AG04449 (cell line): ENCODE results near the gene PTPN14.
"Not testable (repeated sequence)": the region's sequence is repeated elsewhere in the genome, so short reads cannot be mapped to it uniquely, and the experiment has no call there.

Source experiments
- CTCF ChIA-PET: fragments of 350-600 bp; formaldehyde crosslinking; extraction: SDS; loops from one replicate; lab custom pipeline; 2021; ENCODE audit warnings: antibody characterized with exemption; lab: Yijun Ruan, JAX
- POLR2A ChIA-PET: fragments of 400-600, 350-600 bp; formaldehyde crosslinking; extraction: SDS; loops from one replicate; lab custom pipeline; 2020; ENCODE audit warnings: antibody characterized with exemption, inconsistent platforms; lab: Yijun Ruan, JAX
- DNase-seq: peaks from one replicate; pipeline ENCODE4 v3.0.0-alpha.2; 2010; ENCODE audit warnings: low read depth, low spot score
- H3K4me3 ChIP-seq: 2 replicates; pipeline ENCODE4 v1.5.1; 2011; ENCODE audit warnings: low read depth, mild to moderate bottlenecking, control low read depth, low read length
- TF ChIP-seq, protein P1 (sequence below): IDR thresholded peaks from one replicate; pipeline ENCODE4 v1.5.1; 2011; ENCODE audit warnings: mild to moderate bottlenecking, moderate library complexity, low read length, control low read depth, inconsistent platforms; ENCODE audit not compliant: insufficient read depth; ENCODE audit errors: missing control alignments

Gene PTPN14

DNA sequence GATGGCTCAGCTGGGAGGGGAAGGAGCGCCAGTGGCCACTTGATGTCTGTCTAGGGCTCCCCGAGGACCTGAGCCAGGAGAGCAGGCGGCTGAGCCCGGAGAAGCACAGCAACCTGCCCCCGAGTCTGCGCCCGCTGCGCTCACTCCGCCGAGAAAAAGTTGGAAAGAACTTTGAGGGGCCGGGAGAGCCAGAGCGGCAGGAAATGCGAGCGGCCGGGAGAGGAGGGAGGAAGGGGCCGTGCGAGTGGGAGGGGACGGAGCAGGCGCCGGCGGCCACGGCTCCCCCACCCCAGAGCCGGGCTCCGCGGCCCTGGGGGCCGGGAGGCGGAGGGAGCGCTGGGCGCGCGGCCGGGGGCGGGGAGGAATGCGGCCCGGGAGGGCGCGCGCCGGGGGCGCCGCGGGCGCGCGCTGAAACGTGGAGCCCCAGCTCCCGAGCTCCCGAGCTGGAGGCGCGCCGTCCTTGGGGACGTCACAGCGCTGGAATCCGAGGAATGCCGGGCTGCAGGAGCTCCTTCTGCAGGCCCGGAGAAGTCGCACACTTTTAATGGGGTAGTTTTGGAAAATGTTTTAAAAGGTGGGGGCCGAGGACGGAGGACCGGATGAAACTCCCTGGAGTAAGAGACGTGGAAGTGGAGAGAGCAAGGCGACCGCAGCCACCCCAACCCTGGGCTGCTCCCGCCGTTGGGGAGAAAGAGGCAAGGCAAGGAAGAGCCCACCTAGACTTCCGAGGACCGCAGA is at the start of gene PTPN14:
TSS of gene PTPN14 (minus strand) at position 167 of the 738 bp plus-strand sequence. CDS start 86,799 bp downstream, outside the sequence.
- ChIA-PET CTCF (interaction anchor here (0.7 to 2.5 kb wide), 10 partner anchors 9 to 972 kb away, joined by 3 to 10 read pairs (median 4); no protein-coding TSS in a partner anchor), POLR2A (interaction anchor here (0.8 to 1.5 kb wide), 12 partner anchors 13 to 155 kb away, joined by 3 to 6 read pairs (median 4); no protein-coding TSS in a partner anchor)
- DNase-seq: peak; percentile 67
- H3K4me3 ChIP-seq: peak within 1 kb of the TSS; percentile 86
- TF ChIP-seq, protein P1, sequence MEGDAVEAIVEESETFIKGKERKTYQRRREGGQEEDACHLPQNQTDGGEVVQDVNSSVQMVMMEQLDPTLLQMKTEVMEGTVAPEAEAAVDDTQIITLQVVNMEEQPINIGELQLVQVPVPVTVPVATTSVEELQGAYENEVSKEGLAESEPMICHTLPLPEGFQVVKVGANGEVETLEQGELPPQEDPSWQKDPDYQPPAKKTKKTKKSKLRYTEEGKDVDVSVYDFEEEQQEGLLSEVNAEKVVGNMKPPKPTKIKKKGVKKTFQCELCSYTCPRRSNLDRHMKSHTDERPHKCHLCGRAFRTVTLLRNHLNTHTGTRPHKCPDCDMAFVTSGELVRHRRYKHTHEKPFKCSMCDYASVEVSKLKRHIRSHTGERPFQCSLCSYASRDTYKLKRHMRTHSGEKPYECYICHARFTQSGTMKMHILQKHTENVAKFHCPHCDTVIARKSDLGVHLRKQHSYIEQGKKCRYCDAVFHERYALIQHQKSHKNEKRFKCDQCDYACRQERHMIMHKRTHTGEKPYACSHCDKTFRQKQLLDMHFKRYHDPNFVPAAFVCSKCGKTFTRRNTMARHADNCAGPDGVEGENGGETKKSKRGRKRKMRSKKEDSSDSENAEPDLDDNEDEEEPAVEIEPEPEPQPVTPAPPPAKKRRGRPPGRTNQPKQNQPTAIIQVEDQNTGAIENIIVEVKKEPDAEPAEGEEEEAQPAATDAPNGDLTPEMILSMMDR: peak; percentile 55

DNA sequence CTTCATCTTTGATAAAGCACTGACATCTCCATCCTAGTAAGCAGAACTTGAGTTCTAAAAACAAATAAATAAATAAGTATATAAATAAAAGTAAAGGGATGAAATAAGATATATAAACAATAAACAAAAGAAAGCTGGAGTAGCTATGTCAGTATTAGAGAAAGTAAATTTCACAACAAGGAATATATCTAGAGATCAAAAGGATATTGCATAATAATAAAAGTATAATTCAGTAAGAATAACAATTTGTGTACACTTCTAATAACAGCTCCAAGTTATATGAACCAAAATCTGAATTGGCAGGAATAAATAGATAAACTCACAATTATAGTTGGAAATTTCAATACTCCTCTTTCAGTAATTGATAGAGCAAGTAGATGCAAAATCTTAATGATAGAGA is 41.8 kb upstream of the PTPN14 start:
- TF ChIP-seq, protein P1: no peak
- H3K4me3 ChIP-seq: no peak overlapping the region
- ChIA-PET CTCF (interaction anchor here (1.0 to 20.3 kb wide), 5 partner anchors 9 to 333 kb away, joined by 3 to 493 read pairs (median 10); no protein-coding TSS in a partner anchor), POLR2A (no interaction called here)
- no peak for DNase-seq

DNA sequence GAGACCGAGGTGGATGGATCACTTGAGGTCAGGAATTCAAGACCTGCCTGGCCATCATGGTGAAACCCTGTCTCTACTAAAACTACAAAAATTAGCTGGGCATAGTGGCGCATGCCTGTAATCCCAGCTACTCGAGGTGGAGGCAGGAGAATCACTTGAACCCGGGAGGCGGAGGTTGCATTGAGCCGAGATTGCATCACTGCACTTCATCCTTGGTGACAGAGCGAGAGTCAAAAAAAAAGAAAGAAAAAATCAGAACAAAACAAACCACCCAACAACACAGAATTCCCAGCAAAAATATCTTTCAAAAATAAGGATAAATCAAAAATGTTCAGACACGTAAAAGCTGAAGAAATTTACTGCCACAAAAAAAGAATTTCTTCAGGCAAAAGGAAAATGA is 40.5 kb upstream of the PTPN14 start:
- not testable (repeated sequence) for H3K4me3 ChIP-seq, DNase-seq
- POLR2A ChIA-PET: interaction anchor here (0.7 kb wide), 1 partner anchor 49 kb away, joined by 3 read pairs; no protein-coding TSS in a partner anchor
- CTCF ChIA-PET: interaction anchor here (0.9 to 20.3 kb wide), 7 partner anchors 8 to 377 kb away, joined by 3 to 493 read pairs (median 6); no protein-coding TSS in a partner anchor

DNA sequence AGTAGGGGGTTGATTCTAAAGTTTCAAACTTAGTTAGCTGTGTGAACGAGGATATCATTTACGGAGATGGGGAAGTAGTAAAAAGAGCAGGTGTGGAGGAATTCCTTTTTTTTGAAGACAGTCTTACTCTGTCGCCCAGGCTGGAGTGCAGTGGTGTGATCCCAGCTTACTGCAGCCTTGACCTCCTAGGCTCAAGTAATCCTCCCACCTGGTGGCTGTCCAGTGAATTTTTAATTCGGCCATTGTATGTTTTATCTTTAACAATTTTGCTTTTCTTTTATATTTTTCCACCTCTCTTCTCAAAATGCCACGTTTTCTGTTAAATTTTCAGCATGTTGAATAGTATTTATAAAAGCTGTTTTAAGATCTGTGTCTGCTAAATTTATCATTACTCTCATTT is 39.3 kb upstream of the PTPN14 start:
- CTCF ChIA-PET: interaction anchor here (3.1 to 20.3 kb wide), 3 partner anchors 7 to 254 kb away, joined by 10 to 493 read pairs (median 80); no protein-coding TSS in a partner anchor
- H3K4me3 ChIP-seq: no peak overlapping the region
- POLR2A ChIA-PET: no interaction called here
- no peak for DNase-seq
- TF ChIP-seq, protein P1: no peak

DNA sequence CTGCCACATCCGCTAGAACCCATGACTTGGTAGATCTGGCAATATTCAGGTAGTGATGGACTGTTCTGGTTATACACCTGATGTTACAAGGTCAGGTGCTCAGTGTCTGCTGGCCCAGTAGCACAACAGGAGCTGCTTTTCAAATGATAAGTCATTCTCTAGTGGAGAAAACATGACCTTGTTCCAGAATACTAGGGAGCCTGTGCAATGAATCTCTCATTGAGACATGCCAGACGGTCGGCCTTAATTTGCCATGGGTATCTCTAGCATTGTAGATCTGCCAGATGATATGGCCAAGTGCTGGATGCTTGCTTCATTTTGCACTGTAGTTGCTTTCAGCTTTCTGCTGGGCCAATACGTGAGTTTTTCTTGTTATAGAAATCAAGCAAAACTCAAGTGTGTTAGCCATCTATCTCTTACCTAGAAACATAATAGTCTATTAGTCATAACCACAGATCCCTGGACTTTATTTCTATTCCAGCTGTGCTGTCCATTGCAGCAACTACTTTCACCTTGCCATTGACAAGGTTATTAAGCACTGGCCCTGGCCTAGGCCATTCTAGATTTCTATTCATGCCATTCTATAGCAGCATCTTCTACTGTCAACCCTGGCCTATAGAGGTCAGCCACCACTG is 37.7 kb upstream of the PTPN14 start:
- CTCF ChIA-PET: interaction anchor here (0.8 to 20.3 kb wide), 6 partner anchors 16 to 935 kb away, joined by 3 to 493 read pairs (median 3); partner anchors contain the start of gene PTPN14
- no peak for DNase-seq
- H3K4me3 ChIP-seq: no peak overlapping the region
- TF ChIP-seq, protein P1: no peak
- POLR2A ChIA-PET: no interaction called here

- ChIA-PET POLR2A (no interaction called here), CTCF (interaction anchor here (0.9 to 20.3 kb wide), 13 partner anchors 8 to 373 kb away, joined by 3 to 493 read pairs (median 4); partner anchors contain the start of gene PTPN14)
- DNase-seq: no peak
- TF ChIP-seq, protein P1: no peak
- no peak overlapping the region for H3K4me3 ChIP-seq
These were observed 35.8 kb upstream of the PTPN14 start for GRCh38 chr1:214587165-214587564.
